HG02610 (cell line): ENCODE results near the gene ELMO1.
"Not testable (repeated sequence)": the region's sequence is repeated elsewhere in the genome, so short reads cannot be mapped to it uniquely, and the experiment has no call there.

Experiments
- ATAC-seq: cut with Tn5 transposase; IDR thresholded peaks from one replicate; pipeline ENCODE4 v1.9.1; 2021; ENCODE audit warnings: mild to moderate bottlenecking, moderate library complexity; ENCODE audit not compliant: unreplicated experiment

Gene ELMO1

DNA sequence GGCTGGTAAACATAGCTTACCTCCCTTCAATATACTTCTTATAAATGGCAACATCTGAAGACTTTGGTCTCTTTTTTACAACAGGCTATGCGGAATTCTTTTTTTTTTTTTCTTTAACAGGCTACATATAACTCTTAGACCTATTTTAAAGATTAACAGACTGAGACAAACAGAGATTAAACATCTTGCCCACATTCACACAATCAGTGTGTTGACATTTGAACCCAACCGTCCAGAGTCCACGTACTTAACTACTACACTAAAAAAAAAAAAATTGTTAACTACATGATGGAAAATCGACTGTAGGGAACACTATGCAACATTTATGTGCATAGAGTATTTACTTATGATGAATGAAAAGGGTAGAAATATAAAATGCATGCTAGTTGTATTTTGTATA lies 298.5 kb downstream of the ELMO1 start:
- ATAC-seq, result no peak

DNA sequence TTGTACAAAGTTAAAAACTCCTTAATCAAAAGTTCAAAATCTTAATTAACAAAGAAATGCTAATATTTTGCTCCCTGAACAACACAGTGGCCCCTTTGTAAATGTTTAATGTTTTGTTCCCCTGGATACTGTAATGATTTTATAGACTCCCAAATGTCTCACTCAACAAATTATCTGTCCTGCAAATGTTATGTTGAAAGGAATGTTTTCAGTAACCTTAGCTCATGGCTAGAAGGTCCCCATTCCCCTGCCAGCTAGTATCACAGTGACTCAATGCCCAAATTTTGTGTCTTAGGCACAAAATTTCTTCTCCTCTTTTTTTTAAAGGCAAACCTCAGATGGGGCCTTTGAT lies 298.9 kb downstream of the ELMO1 start:
- no peak for ATAC-seq

GRCh38 chr7:37149051-37149772 lies 299.5 kb downstream of the ELMO1 start:
- ATAC-seq, result peak; percentile 70

GRCh38 chr7:37145682-37146081 lies 303.0 kb downstream of the ELMO1 start:
- peak; percentile 53 for ATAC-seq

DNA sequence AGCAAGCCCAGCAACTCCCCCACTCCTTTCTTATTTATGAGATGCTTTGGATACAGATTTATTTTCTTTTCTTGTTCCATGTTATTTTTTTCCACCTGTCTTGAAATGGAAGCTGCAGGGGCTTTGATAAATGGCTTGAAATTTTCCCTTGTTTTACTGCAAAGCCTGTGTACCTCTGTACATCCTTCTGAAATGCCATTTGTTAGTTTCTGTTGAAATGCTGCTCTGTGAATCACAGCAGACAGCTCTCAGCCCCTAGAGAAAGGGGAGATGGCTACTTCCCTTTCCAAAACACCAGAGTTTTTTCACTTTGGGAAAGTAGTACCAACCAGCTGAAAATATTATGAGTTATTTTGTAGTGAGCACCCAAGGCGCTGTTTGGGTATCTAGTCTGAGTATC lies 304.2 kb downstream of the ELMO1 start:
- ATAC-seq, result no peak

- ATAC-seq, result no peak
Observed at GRCh38 chr7:37142958-37143357, 305.7 kb downstream of the ELMO1 start.

- no peak for ATAC-seq
Observed at GRCh38 chr7:37141742-37142141, 306.9 kb downstream of the ELMO1 start.

GRCh38 chr7:37133902-37134301 lies 314.8 kb downstream of the ELMO1 start:
- ATAC-seq, result not testable (repeated sequence)

DNA sequence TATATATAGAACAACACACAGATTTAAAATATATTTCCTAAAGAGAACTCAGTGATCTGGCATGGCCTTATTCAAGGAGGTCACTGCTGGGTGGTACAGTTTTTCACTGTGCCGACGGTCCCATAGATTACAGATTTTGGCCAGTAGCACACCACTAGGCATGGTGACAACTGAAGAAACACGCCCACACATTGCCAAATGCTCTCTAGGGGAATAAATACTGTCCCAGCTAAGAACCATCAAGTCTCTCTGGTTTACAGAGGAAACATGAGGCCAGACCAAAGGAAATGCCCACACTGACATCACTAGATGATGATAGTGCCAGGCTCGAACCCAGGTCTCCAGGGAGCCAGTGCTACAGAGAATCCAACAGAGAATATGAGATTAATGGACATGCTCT lies 316.8 kb downstream of the ELMO1 start:
- no peak for ATAC-seq

DNA sequence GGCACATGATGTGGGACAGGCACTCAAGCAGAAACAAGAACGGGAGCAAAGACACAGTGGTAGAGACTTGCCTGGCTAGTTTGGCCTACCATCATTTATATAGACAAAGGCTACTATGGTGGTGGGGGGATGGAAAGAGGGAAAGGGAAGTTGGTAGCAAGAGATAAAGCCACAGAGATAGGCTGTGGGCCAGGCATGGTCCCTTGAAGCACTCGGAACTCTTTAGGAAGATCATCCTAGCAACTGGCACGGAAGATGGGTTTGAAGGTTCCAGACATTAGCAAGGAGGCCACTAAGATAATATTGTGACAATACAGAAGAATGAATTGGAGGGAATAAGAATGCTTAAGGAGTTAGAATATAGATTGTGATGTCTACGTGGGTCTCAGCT lies 319.6 kb downstream of the ELMO1 start:
- ATAC-seq, result no peak

DNA sequence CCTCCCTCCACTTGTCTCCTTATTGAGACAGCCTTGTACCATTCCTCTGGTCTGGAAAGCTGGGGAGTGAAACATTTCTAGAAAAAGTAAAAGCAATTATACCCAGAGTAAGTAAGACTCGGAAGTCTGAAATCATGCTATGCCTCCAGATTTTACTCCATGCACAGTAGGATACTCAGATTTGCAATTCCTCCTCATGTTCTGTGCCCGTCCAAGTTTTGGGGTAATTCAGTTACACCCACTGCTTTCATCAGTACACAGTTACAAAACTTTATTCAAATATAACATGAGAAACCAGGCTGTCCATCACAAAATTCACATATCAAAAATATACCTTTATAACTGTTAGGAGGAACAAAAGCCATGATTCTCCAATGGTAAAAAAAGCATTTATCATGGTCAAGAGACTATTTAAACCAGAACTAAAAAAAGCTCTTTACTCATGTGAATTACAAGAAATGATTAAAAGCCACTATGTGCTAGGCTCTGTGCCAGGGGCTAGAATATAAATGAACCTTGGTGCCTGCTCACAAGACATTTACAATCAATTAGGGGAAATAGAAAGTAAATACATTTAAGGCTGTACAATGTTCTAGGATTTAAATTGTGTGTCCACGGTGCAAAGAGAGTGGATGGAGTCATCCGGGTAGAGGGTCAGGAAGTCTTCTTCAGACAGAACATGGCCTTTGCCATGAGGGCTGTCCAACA lies 320.2 kb downstream of the ELMO1 start:
- ATAC-seq, result no peak

- ATAC-seq, result no peak
Observed at GRCh38 chr7:37119296-37119860, 329.3 kb downstream of the ELMO1 start.

- ATAC-seq, result no peak
Observed at GRCh38 chr7:37118004-37118403, 330.7 kb downstream of the ELMO1 start.

DNA sequence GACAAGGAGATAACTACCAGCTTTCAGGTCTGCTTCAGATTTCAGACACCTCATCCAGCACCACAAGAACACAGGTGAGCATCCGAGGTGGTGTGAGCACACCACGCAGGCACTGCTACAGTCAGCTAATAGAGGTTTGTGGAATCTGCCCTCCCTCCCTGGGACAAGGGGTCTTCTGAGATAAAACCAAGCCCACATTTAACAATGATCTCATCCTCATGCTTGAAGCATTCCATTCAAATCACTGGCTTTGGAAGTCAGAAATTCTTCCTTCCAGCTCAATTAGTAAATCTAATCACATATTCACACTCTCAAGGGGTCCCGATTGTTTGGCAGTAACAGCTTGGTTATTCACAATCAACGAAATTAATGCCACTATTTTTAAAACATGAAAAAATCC lies 331.4 kb downstream of the ELMO1 start:
- no peak for ATAC-seq

GRCh38 chr7:37116093-37116701 lies 332.5 kb downstream of the ELMO1 start:
- ATAC-seq, result no peak

DNA sequence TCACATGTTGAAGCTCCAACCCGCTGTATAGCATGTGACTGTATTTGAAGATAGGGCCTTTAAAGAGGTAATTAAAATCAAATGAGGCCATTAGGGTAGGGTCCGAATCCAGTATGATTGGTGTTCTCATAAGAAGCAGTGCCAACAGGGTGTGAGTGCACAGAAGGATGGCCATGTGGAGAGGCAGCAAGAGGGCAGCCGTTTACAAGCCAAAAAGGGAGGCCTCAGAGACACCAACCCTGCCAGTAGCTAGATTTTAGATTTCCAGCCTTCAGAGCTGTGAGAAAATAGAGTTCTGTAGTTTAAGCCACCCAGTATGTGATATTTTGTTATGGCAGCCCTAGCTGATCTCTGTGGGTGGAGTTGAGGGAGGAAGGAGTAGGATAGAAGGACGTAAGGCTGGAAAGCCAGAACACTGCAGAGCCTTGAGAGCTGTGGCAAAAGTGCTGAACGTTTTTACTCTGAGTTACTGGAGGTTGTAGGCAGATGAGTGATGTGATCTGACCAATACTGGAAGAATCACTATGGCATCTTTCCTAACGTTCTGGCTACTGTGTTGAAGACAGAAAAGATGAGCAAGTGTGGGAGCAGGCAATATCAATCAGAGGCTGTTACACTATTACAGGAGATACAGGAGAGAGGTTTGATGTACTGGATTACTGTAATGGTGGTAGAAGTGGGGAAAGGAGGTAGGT lies 334.9 kb downstream of the ELMO1 start:
- no peak for ATAC-seq

GRCh38 chr7:37112876-37113275 lies 335.8 kb downstream of the ELMO1 start:
- no peak for ATAC-seq

- no peak for ATAC-seq
Observed at GRCh38 chr7:37112218-37112617, 336.4 kb downstream of the ELMO1 start.

DNA sequence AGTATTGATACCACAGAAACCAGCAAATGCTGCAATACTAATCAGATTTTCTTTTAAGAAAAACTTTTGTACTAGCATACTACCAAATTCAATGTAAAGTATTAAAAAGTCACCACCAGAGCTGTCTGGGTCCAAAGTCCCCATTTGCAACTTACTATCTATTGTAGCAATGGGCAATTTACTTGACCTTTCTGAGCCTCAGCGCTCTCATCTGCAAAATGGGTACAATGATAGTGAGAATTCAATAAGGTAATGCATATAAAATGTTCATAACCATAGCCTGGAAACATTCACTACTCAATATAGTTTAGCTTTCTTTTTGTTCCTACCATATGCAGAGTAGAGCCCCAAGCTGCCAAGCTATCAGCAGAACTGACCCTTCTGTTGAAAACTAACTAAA lies 337.2 kb downstream of the ELMO1 start:
- ATAC-seq, result no peak

DNA sequence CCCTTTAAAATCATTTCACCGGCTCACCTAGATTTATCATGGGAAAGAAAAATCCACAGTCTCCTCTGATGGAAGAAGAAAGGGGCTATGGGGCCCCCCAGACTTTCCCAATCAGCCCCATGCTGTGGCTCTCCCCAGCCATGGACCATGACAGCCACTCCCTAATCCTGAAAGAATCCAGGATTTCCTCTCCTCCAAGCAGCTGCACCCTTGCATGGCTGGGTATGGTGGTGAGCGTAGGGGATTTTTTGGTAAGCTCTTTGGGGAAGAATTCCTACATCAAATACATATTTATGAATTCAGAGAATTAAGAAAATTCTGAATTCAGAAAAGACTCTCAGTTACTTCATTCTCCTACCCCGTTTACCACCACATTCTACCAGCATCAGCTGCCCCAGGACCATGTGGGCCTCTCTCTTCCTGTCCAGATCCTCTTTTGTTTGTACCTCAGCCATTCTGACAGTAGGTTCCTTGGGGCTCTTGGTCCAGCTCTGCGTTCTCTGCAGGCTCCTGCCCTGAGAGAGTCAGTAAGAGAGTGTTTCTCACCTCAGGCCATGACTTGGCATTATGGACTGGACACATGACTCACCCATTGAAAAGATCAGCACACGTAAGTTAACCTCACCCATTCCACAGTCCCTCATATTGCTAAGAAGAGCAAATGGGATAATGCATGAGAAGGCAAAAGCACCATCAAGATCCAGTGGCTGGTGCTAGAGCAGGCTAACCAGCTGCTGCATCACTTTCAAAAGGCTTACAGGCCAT lies 337.8 kb downstream of the ELMO1 start:
- ATAC-seq, result no peak

DNA sequence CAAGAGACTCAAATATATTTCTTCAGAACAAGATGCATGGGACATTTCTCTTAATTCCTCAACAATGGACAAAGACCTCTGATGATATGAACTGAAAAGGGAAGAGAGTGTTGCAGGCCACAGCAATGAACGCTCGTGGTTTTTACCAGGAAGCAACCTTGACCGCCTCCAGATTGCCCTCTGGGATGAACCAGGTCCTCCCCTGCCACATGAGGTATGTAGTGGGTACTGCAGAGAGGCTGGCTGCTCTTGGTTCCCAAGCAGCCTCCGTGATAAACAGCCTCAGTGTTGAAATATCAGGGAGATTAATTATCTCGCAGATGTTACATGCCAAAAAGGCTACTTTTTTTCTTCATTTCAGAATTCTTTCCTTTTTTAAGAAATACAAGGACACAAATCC lies 338.8 kb downstream of the ELMO1 start:
- no peak for ATAC-seq
